Uterus (tissue), 2 donors: ENCODE results near the gene FRRS1L.

Source experiments
- CTCF ChIP-seq, 4 experiments: fragments of 200-600 bp in 2 of 4; fragments of 450-650 bp in 2 of 4; sonication (generic) in 2 of 4; IDR thresholded peaks; one replicate each; pipeline ENCODE4 v1.5.1; 2016 to 2019; ENCODE audit warnings: antibody characterized with exemption in 4 of 4, mild to moderate bottlenecking in 2 of 4, moderate library complexity in 1 of 4
- POLR2A ChIP-seq, 2 donors: fragments of 450-650 bp; IDR thresholded peaks; one replicate each; pipeline ENCODE4 v1.6.1; 2016; ENCODE audit warnings: antibody characterized with exemption in 2 of 2, mild to moderate bottlenecking in 1 of 2, moderate library complexity in 1 of 2

GRCh38 chr9:109192732-109193361, 25.8 kb upstream of the FRRS1L start:
- no peak for TF ChIP-seq CTCF (IDR thresholded peaks at IDR 0.05)
- no peak for TF ChIP-seq POLR2A (IDR thresholded peaks at IDR 0.05)
